SKM-1 treated with dmso at 0.1 percent for 144 hours (cell line): ENCODE results near the gene BUD31.
"Not testable (repeated sequence)": the region's sequence is repeated elsewhere in the genome, so short reads cannot be mapped to it uniquely, and the experiment has no call there.

Experiments used
- DNase-seq: peaks from one replicate; lab custom pipeline; 2025; ENCODE audit not compliant: unreplicated experiment; lab: John Stamatoyannopoulos, UW

BUD31 gene

DNA sequence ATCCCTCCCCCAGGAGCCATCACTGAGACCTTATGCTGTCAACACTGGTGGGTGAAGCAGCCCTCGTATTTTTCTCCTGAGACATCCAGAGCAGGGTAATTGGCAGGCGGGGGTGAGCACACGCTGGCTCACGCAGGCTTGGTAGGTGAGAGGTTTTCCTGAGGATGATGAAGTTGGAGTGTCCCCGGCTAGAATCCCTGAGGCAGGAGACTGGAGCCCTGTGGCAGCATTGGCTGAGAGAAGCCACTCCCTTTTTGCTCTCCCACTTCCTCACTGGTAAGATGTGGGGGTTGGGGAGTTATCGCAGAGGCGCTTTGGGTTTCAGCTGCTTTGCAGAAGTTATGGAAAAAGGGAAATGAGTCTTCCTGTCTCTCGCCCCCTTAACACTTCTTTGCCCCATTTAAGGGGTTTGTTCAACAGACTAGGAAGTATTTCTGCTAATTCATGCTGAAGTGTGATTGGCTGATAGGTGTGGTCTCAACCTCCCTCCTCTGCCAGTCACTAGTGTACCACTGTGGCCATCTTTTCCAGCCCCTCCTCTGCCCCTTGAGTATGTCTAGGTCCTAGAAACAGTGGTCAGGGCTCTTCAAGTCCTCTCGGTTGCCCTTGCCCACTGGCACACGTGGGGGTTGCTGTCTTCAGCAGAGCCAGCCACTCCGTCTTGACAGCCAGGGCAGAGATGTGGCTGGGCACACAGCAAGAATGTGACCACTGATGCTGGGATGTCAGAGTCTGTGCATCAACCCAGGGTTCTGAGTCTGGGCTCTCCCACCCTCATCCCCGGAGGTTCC is 28.5 kb upstream of the BUD31 start:
- peak; percentile 99 for DNase-seq

DNA sequence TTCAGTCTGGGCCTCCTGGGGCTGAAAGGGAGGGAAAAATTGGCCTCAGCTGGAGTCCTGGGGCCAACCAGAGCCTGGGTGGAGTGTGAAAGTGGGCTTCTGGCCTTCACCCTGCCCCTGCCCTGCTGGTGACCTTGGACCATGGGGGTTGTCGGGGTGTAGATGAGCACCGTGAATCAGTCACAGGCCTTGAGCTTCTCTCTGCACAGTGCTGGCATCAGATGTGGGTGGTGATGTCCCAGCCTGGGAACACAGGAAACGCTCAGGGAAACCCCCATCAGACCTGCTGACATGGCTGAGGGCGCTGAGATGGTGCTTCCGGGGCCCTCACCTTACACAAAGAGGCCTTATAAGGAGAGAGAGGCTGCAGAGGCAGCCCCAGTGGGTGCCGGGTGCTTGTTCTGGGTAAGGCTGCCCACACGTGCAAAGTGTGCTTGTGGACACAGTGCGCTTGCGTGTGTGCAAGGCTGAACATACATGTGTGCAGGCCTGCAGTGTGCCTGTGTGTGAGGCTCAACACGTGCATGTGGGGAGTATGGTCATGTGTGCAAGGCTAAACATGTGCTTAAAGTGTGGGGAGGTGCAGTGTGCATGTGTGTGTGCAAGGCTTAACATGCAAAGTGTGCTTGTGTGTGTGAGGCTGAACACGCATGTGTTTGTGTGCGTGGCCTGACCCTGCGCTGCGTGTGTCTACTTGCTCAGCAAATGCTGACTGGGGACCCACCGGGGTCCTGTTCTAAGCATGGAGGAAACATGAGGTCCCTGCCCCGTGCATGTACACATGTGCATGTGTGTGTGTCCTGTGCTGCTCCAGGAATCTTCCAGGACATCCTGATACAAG is 27.7 kb upstream of the BUD31 start:
- DNase-seq = no peak

DNA sequence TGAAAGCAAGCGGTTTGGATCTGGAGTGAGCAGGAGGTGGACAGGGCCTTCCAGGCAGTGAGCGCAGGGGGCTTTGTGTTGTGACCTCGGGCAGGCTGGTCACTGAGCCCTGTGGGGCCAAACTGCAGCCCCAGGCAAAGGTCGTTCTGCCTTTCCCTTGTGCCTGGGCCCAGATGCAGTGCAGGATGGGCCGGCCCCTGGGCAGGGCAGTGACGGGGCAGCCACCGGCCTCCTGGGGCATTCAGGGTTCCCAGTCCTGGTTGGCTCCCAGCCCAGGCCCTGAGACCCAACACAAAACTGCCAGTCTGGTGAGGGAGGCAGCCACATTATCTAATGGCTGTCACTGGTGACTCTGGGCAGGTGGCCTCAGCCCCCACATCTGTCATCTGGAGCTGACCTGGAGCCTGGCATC is 27.1 kb upstream of the BUD31 start:
- no peak for DNase-seq

DNA sequence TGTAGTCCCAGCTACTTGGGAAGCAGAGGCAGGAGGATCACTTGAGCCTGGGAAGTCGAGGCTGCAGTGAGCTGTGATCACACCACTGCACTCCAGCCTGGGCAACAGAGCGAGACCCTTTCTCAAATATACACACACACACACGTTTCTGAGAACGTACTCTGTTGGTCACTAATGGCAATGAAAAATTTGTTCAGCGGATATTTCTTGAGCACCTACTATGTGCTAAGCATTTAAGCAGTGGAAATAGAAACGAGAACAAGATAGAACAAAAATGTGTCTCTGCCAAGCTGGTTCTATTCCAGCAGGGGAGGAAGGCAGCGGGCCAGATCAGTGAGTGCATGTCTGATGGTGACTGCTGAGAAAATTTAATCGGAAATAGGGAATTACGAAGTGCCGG is 25.6 kb upstream of the BUD31 start:
- DNase-seq = no peak

DNA sequence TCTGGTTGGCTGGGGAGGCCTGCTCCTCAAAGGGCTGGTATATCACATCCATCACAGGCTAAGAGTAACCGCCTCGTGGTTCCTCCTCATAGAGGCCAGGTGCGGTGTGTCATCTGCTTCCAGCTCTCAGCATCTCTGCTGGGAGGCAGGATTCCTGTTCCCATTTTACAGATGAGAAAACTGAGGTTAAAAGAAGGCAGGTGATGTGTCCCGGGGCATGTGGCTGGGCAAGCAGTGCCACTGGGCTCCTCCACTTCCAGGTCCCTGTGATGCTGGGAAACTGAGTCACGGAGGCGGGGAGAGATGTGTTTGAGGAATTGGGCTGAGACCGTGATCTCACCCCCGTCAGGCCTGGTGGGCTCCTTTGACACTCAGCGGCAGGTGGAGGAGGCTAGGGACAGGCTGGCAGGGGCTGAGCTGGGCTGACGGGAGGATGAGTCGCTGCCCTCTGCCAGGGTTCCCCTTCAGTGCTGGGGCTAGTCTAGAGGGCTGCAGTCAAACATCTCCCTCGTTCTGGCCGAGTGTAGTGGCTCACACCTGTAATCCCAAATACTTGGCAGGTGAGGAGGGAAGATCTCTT is 24.9 kb upstream of the BUD31 start:
- no peak for DNase-seq

DNA sequence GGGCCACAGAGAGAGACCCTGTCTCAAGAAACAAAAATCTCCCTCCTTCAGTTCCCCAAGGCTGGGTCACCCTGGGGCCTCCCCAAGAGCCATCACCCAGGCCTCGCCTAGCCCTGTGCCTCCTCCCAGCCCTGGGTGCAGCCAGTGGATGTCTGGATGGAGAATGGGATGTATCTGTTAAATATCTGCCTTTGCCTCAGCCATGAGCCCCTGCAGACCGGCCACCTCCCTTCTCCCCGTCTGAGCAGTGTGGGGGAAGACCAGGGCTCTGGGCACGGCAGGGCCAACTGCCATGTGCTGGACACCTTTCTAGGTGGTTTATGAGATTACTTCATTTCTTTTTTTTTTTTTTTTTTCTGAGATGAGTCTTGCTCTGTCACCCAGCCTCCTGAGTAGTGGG is 24.2 kb upstream of the BUD31 start:
- DNase-seq = no peak

DNA sequence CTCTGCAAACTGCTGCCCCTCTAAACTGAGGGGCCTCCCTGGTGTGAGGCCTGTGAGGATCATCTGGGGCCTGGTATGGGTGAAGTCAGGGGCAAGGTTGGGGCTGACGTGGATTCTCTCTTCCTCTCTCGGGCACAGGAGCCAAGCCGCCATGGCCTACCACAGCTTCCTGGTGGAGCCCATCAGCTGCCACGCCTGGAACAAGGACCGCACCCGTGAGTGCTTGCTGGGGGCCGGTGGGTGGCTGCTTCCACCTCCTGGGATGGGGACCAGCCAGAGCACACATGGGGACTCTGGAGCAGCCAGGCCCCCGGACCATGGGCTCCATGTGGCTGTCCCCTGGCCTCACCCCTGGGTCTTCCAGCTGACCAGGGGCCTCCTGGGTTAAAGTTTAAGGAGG is 23.2 kb upstream of the BUD31 start:
- DNase-seq = no peak

DNA sequence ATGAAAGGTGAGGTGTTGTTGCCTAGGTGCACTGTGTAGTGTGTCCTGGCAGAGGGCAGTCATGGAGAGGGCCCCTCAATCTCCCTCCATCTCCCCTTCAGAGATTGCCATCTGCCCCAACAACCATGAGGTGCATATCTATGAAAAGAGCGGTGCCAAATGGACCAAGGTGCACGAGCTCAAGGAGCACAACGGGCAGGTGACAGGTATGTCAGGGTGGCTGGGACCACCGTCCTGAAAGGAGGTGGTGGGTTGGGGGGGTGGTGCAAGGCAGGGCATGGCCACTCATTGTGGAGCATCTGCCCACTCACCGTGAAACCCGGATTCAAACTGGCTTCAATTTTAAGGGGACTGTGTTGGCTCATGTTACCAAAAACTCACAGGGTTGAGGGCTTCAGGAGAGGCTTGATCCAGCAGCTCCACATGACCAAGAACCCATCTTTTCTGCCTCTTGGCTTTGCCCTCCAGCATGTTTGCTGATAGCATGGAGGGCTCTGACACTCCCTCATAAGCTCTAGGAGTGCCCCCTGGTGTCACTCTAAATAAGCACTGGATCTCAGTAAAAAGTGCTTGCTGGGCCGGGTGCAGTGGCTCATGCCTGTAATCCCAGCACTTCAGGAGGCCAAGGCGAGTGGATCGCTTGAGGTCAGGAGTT is 22.1 kb upstream of the BUD31 start:
- peak; percentile 41 for DNase-seq

DNA sequence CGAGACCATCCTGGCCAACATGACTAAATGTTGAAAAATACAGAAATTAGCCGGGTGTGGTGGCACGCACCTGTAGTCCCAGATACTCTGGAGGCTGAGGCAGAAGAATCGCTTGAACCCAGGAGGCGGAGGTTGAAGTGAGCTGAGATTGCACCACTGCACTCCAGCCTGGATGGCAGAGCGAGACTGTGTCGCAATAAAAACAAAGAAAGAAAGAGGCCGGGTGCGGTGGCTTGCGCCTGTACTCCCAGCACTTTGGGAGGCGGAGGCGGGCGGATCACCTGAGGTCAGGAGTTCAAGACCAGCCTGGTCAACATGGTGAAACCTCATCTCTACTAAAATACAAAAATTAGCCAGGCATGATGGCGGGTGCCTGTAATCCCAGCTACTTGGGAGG is 21.5 kb upstream of the BUD31 start:
- DNase-seq = not testable (repeated sequence)

DNA sequence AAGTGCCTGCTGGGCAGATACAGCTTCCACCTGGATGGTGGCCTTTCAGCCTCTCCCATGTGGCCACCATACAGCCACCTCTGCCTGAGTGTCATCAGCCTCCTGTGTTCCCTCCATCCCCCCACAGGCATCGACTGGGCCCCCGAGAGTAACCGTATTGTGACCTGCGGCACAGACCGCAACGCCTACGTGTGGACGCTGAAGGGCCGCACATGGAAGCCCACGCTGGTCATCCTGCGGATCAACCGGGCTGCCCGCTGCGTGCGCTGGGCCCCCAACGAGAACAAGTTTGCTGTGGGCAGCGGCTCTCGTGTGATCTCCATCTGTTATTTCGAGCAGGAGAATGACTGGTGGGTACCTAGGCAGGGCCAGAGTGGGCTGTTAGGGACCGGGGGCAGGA is 20.9 kb upstream of the BUD31 start:
- no peak for DNase-seq

DNA sequence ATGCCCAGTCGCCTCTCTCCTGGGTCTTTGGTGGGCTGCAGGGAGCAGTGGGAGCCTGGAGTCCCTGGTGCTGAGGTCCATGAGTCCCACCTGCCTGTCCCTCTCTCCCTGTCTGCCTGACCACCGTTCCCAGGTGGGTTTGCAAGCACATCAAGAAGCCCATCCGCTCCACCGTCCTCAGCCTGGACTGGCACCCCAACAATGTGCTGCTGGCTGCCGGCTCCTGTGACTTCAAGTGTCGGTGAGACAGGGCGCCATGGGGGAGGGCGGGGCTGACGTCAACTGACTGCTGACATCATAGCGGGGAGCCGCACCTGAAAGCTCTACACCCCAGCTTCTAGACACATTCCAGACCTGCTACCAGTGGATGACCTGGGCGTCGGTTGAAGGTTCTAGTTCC is 19.0 kb upstream of the BUD31 start:
- no peak for DNase-seq

DNA sequence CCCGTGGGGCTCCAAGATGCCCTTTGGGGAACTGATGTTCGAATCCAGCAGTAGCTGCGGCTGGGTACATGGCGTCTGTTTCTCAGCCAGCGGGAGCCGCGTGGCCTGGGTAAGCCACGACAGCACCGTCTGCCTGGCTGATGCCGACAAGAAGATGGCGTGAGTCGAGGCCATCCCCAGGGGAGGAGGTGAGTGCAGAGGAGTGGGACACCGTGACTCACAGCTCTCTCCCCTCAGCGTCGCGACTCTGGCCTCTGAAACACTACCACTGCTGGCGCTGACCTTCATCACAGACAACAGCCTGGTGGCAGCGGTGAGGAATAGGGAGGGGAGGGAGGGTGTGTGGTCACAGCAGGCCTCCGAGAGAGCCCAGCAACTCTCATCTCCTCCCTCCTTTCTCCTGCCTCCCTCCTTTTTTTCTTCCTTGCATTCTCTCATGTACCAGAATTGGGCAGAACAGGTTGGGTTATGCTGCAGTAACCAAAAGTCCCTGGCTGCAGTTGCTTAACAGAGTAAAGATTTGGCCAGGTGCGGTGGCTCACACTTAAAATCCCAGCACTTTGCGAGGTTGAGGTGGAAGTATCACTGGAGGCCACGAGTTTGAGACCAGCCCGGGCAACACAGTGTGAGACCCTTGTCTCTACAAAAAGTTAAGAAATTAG is 17.7 kb upstream of the BUD31 start:
- DNase-seq = no peak

DNA sequence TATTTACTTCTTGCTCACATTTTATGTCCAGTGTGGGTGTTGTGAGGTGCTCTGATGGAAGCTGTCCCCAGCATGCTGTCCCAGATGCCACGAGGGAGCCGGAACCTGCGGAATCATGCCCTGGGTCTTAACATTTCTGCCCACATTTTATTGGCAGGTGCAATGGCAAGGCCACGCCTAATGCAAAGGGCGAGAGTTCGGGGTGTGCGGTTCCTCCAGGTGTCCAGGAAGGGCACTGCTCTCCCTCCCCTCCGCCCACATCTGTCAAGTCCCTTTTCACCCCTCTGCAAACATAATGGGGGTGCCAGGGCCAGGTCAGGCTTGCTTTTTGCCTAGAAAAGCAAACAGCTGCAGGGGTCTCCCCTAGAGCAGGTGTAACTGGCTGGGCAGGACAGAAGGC is 16.7 kb upstream of the BUD31 start:
- DNase-seq = no peak

DNA sequence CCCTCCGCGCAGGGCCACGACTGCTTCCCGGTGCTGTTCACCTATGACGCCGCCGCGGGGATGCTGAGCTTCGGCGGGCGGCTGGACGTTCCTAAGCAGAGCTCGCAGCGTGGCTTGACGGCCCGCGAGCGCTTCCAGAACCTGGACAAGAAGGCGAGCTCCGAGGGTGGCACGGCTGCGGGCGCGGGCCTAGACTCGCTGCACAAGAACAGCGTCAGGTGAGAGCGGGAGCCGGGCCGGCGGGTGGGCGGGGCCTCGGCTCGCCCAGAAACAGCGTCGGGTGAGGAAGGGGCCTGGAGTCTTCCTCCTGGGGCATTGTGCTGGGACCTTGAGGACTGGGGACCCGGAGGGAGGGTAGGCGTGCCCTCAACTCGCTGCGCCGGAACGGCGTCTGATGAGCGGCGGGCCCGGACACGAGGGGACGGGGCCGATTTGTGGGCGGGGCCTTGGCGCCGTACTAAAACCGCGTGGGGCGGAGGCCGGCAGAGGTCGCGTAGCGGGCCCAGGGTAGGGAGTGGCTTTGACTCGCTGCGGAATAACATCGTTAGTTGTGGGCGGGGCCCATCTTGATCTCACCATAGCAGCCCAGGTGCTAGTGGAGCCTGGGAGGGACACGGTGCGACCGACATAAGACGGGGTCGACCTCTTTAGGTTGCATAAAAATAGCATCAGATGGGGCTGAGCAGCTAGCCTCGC is 16.0 kb upstream of the BUD31 start:
- DNase-seq = no peak

DNA sequence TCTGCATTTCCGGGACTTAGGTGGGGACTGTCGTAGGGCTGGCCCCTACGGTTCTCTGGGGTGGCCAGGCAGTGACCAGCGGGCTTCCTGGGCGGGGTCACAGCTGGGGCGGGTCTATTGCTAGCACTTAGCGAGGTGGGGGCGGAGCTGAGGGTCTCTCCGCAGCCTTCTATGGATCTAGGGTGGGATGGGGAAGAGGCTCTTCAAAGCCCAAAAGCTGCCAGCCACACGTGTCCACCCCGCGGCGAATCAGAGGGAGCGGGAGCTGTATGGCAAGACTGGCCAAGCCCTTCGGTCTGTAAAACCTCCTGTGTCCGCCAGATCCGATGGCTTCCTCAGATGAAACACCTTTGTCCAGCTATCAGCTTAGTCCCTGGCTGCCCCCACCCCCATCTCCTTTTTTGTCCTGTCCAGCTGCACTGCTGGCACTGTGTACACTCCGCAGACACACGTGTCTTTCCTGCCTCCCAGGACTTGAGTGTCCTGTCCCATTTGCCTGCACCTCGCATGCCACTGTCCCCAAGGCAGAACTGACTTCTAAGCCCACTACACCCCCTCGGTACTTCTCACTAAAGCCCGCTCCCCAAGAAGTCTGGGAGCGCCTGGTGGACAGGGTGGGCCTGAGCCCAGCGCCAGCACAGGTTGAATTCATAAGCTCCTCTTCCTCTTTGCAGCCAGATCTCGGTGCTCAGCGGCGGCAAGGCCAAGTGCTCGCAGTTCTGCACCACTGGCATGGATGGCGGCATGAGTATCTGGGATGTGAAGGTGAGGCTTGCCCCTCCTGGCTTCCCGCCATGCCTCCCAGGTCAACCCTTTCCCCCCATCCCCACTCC is 15.2 kb upstream of the BUD31 start:
- no peak for DNase-seq

DNA sequence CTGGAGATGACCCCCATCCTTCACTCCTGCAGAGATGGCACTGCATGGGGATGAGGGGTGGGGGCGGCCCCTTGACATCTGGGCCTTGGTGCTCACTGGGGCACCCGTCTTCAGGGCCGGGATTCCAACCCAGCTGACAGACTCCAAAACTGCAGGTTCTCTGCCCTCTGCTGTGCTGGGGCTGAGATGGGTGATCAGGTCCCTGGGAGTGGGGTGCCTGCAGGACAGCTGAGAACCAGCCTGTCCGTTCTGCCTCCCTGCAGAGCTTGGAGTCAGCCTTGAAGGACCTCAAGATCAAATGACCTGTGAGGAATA is 14.6 kb upstream of the BUD31 start:
- no peak for DNase-seq

DNA sequence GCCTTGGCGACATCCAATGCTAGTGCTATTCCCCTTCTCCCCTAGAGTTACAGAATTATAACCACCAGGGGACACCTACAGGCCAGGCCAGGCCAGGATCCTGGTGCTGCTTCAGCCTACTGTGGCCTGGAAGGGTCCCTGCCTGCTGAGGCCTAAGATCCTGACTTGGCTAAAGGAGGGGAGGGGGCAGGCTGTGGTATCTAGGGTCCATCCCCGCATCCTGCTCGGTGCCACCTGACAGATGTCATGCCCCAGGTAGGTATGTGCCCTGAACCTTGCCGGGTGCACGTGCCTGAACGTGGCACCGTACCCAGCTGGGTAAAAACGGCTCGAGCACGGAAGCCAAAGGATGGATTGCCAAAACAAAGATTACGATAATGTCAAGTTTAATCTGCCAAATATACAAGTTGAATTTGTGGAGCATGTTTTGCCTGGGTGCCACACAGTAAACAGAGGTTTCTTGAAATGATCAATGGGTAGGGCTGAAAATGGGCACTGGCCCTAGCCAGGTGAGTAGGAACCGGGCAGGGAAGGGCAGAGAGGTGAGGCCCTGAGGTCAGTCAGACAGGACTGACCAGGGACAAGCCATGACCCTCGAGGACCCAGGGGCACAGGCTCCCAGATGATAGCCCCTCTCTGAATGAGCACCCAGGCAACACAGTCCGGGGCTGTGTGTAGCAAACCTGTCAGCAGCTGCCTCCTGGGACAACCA is 13.0 kb upstream of the BUD31 start:
- DNase-seq = no peak

DNA sequence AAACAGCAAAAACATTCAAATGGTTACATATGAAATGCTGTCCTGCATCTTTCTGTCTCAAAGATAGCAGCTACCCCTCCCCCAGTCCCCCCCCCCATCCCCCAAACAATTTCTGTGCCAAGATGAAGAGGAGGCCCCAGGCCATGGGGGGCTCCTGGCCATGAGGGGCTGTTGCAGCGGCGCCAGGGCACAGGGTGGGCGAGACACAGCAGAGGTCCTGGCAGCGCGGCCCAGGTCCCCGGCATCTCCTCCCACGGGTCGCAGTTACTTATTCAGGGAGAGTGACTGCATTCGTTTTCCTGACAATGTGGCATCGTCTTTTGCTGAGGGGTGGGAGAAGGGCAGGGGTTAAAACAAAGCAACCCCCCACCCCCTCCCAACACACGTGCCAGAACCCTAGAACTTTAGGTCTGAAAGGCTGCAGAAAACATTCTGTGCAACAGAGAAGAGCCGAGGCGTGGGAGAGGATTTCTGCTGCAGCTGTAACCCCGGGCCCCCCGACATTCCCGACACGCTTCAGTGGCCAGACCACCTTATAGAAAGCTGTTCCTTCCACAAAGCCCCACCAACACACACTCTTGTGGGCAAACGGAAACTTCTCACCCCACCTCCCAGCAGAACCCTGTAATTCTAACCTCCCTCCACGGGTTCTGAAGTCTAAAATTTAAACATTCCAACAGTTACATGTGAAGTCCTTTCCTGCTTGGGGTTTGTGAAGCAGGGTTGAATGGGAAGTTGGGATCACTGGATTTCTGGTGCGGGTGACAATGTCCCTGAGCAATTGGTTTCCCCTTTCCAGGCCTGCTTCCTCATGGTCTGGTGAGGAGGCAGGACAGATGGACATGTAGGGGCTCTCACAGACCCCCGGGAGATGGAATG is 12.1 kb upstream of the BUD31 start:
- no peak for DNase-seq
